Nephron (organoid): ENCODE measurements around the gene F13A1.

Experiments
- H3K27ac Mint-ChIP-seq, 3 experiments: 2 replicates each; pipeline ENCODE4 v1.8.0; 2020; ENCODE audit warnings: mixed read lengths in 3 of 3, mild to moderate bottlenecking in 2 of 3, moderate library complexity in 1 of 3
- H3K27me3 Mint-ChIP-seq: 2 replicates; pipeline ENCODE4 v1.8.0; 2021; ENCODE audit warnings: low read depth, mild to moderate bottlenecking, moderate library complexity, mixed read lengths
- H3K36me3 Mint-ChIP-seq: 2 replicates; pipeline ENCODE4 v1.8.0; 2020; ENCODE audit warnings: low read depth, mixed read lengths
- H3K4me1 Mint-ChIP-seq: 2 replicates; pipeline ENCODE4 v1.8.0; 2020; ENCODE audit warnings: mixed read lengths
- H3K4me3 Mint-ChIP-seq, 3 experiments: 2 replicates each; pipeline ENCODE4 v1.8.0; 2020; ENCODE audit warnings: mild to moderate bottlenecking in 3 of 3, mixed read lengths in 3 of 3, moderate library complexity in 2 of 3
- H3K9me3 Mint-ChIP-seq: 2 replicates; pipeline ENCODE4 v1.8.0; 2020; ENCODE audit warnings: mixed read lengths
- TF ChIP-seq, protein P1 (sequence below), 3 experiments: fragments of 200-600 bp; sonication (generic); IDR thresholded peaks; one replicate each; pipeline ENCODE4 v1.5.0; 2021; ENCODE audit warnings: antibody characterized with exemption in 3 of 3; ENCODE audit not compliant: unreplicated experiment in 3 of 3

Gene F13A1

DNA sequence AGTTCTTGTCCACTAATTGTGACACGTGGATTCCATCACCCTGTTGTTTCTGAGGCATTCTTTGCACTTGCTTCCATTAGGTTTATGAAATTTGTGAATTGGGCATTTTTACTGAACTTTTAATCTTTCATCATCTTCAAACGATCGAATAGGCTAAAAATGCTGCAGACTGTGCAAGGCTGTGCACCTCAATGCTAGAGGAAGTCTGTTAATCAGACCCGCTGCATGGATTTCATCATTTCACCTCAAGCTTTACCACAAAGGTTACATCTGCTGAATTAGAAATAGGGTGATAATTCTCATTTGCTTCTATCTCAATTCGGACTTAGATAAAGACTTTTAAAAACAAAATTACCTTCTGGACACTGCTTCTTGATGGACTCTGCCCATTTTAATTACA lies 27.8 kb upstream of the F13A1 start:
- Mint-ChIP-seq H3K9me3 (no peaks in the 10 kb centered on the region), H3K4me3 (no peak overlapping the region), H3K4me1 (peaks cover 45% of the 10 kb centered on the region), H3K27me3 (no peaks in the 10 kb centered on the region), H3K36me3 (no peaks in the 10 kb centered on the region), H3K27ac (no peak overlapping the region)
- TF ChIP-seq, protein P1, sequence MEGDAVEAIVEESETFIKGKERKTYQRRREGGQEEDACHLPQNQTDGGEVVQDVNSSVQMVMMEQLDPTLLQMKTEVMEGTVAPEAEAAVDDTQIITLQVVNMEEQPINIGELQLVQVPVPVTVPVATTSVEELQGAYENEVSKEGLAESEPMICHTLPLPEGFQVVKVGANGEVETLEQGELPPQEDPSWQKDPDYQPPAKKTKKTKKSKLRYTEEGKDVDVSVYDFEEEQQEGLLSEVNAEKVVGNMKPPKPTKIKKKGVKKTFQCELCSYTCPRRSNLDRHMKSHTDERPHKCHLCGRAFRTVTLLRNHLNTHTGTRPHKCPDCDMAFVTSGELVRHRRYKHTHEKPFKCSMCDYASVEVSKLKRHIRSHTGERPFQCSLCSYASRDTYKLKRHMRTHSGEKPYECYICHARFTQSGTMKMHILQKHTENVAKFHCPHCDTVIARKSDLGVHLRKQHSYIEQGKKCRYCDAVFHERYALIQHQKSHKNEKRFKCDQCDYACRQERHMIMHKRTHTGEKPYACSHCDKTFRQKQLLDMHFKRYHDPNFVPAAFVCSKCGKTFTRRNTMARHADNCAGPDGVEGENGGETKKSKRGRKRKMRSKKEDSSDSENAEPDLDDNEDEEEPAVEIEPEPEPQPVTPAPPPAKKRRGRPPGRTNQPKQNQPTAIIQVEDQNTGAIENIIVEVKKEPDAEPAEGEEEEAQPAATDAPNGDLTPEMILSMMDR (IDR thresholded peaks at IDR 0.05; ENCODE audit: unreplicated experiment in 3 of 3), result no peak

DNA sequence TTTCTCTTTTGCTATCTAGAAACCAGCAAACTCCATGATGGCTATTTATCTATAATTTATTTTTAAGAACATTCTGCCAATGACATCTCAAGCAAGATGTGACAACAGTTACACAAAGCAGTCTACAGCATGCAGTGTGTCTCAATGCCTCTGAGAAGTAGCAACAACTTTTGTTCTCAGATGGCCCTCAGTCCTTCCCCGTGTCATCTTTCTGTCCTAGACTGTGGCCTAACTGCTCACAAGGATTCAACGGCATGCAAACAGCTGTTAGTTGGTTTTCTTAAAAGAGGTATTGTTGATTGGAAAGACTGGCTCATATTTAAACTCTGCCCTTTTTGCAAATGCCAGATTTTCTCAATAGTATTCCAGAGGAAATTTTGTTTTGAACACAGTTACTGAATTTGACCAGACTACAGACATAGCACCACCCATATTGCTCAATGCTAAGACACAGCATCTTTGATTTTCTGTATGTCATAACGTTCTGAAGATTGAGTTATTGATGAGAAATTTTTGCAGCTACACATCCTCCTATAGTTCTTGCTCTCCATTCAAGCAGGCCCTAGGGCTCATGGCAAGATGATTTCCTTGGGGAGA lies 26.1 kb upstream of the F13A1 start:
- TF ChIP-seq, protein P1 (IDR thresholded peaks at IDR 0.05; ENCODE audit: unreplicated experiment in 3 of 3), result no peak
- no peaks in the 10 kb centered on the region for H3K36me3 Mint-ChIP-seq
- H3K4me1 Mint-ChIP-seq, result peaks cover 40% of the 10 kb centered on the region
- H3K4me3 Mint-ChIP-seq, result no peak overlapping the region
- H3K9me3 Mint-ChIP-seq, result no peaks in the 10 kb centered on the region
- H3K27me3 Mint-ChIP-seq, result no peaks in the 10 kb centered on the region
- H3K27ac Mint-ChIP-seq, result no peak overlapping the region

DNA sequence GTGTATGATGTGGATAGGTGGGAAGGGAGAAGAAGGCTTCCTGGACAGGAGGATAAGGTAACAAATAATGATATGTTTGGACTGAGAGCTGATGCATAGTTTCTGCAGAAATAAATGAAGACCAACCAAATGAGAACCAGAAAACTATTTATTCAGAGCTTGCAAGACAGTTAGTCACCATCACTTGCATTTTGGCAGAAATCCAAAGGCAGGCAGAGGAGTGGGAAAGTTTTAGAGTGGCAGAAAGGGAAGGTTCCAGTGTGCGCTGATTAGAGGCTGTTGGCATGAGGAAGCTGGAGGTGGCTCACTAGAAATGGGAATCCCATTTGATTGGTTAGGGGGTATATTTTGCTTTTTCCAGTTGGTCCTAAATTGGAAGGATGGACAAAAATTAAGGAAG lies 13.0 kb upstream of the F13A1 start:
- H3K27me3 Mint-ChIP-seq, result no peaks in the 10 kb centered on the region
- H3K9me3 Mint-ChIP-seq, result no peaks in the 10 kb centered on the region
- no peaks in the 10 kb centered on the region for H3K36me3 Mint-ChIP-seq
- peaks cover 25% of the 10 kb centered on the region for H3K4me1 Mint-ChIP-seq
- TF ChIP-seq, protein P1 (IDR thresholded peaks at IDR 0.05; ENCODE audit: unreplicated experiment in 3 of 3), result no peak
- H3K4me3 Mint-ChIP-seq, result no peak overlapping the region
- no peak overlapping the region for H3K27ac Mint-ChIP-seq

DNA sequence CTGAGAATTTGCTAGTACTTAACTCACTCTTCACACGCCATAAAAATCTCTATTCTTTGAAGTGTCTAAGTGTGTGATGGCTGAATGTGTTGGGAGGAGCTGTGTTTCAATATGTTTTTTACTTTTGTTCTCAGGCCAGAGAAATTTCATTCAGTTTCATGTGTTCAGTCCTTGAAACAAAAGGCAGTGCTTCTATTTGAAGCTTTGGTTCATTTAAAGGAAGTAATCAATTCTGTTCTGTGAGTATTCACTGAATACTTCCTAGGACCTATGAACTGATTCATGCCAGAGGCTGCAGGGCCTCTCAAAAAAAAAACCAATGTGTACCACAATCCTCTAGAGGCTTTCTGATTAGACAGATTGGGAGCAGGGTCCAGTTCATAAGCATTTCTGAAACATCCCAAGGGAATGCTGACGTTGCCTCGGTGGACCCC lies 12.4 kb upstream of the F13A1 start:
- H3K27me3 Mint-ChIP-seq, result no peaks in the 10 kb centered on the region
- no peaks in the 10 kb centered on the region for H3K9me3 Mint-ChIP-seq
- H3K4me1 Mint-ChIP-seq, result peaks cover 25% of the 10 kb centered on the region
- TF ChIP-seq, protein P1 (IDR thresholded peaks at IDR 0.05; ENCODE audit: unreplicated experiment in 3 of 3), result no peak
- no peak overlapping the region for H3K4me3 Mint-ChIP-seq
- no peaks in the 10 kb centered on the region for H3K36me3 Mint-ChIP-seq
- peak overlapping the region in 1 of 3 experiments; percentile 80 for H3K27ac Mint-ChIP-seq

DNA sequence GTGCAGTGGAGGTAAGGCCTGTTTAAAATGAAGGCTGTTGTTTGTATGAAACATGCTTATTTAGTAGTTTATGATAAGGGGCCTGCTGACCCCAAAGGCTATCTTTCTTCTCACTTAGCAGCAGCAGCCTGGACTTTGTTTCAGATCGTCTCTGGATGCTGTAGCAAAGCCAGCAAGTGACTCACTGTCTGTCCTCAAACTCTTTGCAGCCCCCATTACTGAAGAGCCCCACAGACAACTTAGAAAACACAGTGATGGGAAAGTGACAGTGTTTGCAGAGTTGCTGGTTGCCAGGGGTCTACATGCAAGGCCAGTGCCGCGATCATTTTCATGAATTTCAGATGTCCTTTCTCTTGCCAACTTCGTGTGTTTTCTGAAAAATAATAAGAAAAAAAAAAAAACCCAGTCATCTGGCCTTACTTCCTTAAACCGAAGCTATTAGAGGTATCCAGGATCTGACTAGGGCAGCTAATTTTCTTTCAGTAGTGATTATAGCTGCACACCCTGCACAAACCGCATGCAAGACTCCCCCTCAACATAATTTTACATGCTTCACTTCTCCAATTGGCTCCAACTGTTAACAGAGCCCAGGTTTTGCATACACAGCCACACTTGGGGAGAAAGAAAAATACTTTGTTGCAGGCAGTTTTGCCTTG lies 11.6 kb upstream of the F13A1 start:
- no peaks in the 10 kb centered on the region for H3K9me3 Mint-ChIP-seq
- H3K4me3 Mint-ChIP-seq, result no peak overlapping the region
- no peaks in the 10 kb centered on the region for H3K36me3 Mint-ChIP-seq
- H3K27ac Mint-ChIP-seq, result peak overlapping the region; percentile 32 to 80 (median 67)
- H3K27me3 Mint-ChIP-seq, result no peaks in the 10 kb centered on the region
- H3K4me1 Mint-ChIP-seq, result peaks cover 25% of the 10 kb centered on the region
- TF ChIP-seq, protein P1 (IDR thresholded peaks at IDR 0.05; ENCODE audit: unreplicated experiment in 3 of 3), result no peak

DNA sequence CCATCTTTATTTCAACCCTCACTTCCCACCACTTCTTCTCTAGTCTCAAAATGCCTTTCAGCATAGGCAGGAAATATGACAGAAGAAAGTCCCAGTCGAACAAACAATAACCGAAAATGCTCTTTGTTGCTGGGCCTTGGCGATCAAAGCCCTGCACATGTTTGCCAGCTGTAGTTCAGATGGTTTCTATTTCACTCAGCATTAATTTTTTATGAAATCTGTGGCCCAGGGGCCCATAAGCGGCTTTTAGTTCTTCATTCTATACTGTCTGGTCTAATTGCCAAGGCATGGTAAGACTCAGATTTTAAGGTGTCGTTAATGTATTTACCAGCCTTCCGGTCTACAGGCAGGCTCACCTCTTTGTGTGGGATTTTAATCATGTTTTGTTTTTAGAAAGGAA lies 10.9 kb upstream of the F13A1 start:
- Mint-ChIP-seq H3K27me3 (peaks cover 2% of the 10 kb centered on the region), H3K36me3 (no peaks in the 10 kb centered on the region), H3K27ac (peak overlapping the region; percentile 32 to 80 (median 67)), H3K4me3 (no peak overlapping the region), H3K9me3 (no peaks in the 10 kb centered on the region), H3K4me1 (peaks cover 25% of the 10 kb centered on the region)
- TF ChIP-seq, protein P1 (IDR thresholded peaks at IDR 0.05; ENCODE audit: unreplicated experiment in 3 of 3), result no peak
